Skeletal muscle tissue (tissue), 4 donors: ENCODE data around the gene CRYBA2. TPM values are rescaled to one million over a fixed set of nuclear protein-coding genes. Genes with fewer than 3 reads are reported as not detected.

Experiments used
- H3K27ac ChIP-seq: one replicate; pipeline ENCODE4 v1.7.0; 2013; ENCODE audit warnings: mild to moderate bottlenecking, low read depth, low read length, inconsistent platforms
- H3K27me3 ChIP-seq, 3 donors: one replicate each; pipeline ENCODE4 v1.7.0; 2013; ENCODE audit warnings: low read length in 3 of 3; ENCODE audit not compliant: control insufficient read depth in 3 of 3, insufficient read depth in 3 of 3
- H3K36me3 ChIP-seq, 3 donors: one replicate each; pipeline ENCODE4 v1.7.0; 2013; ENCODE audit warnings: low read length in 3 of 3; ENCODE audit not compliant: control insufficient read depth in 3 of 3, insufficient read depth in 3 of 3
- H3K4me1 ChIP-seq, 3 donors: one replicate each; pipeline ENCODE4 v1.7.0; 2013; ENCODE audit warnings: low read length in 3 of 3, mild to moderate bottlenecking in 3 of 3; ENCODE audit not compliant: control insufficient read depth in 3 of 3, insufficient read depth in 3 of 3
- H3K4me3 ChIP-seq, 3 donors: one replicate each; pipeline ENCODE4 v1.7.0; 2013; ENCODE audit warnings: low read length in 3 of 3
- H3K9ac ChIP-seq, 3 donors: one replicate each; pipeline ENCODE4 v1.7.0; 2013; ENCODE audit warnings: low read length in 3 of 3, mild to moderate bottlenecking in 3 of 3, moderate library complexity in 2 of 3, low read depth in 1 of 3
- H3K9me3 ChIP-seq, 3 donors: one replicate each; pipeline ENCODE4 v1.7.0; 2013; ENCODE audit warnings: low read length in 3 of 3; ENCODE audit not compliant: control insufficient read depth in 3 of 3
- total RNA-seq: library from RNA; depleted of rRNA; stranded (reverse); fragments of >200 nt; gene quantifications from one replicate; pipeline ENCODE4 v1.2.3, GENCODE V29; 2014
- donor health status: Osteomylitis.

CRYBA2 gene
- total RNA-seq, 1 donor from 2014 or later, result not detected

DNA sequence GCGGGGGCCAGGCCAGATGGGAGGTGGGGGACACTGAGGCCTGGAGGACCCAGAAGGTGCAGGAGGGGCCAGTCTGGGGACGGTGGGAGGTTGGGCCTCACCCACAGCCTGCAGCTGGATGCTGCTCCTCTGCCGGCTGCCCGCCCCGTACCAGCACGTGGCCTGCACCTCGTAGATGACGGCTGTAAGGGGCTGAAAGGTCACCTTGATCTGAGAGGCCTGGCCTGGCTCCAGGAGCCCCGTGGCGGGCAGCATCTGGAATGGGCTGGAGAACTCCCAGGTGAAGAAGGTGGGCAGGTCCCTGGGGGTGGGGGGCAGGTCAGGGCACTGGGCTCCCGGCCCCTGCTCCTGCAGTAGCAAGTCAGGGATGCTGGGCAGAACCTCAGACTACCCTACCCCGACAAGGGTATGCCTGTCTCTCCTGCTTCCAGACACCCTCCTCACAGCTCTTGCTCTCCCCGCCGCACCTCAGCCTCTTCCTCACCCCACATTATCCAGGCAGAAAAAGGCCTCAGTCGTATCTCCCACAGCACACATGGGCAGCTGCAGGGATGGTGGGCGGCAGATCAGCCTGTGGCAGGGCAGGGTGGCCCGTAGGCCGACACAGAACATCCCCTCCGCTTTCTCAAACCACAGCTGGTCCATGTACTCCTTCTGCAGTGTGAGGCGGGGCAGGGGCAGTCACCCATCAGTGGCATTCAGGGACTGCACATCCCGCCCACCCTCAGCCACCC is 38.0 kb upstream of the CRYBA2 start:
- H3K9me3 ChIP-seq, result no peaks in the 10 kb centered on the region
- no peaks in the 10 kb centered on the region for H3K36me3 ChIP-seq
- no peaks in the 10 kb centered on the region for H3K4me1 ChIP-seq
- no peak overlapping the region for H3K27ac ChIP-seq
- no peak overlapping the region for H3K4me3 ChIP-seq
- H3K9ac ChIP-seq, result no peak overlapping the region
- peaks cover 20 to 45% (median 36%) of the 10 kb centered on the region in 3 donors for H3K27me3 ChIP-seq

GRCh38 chr2:219030177-219030940 is 37.1 kb upstream of the CRYBA2 start:
- H3K4me3 ChIP-seq, result no peak overlapping the region
- peaks cover 17 to 42% (median 29%) of the 10 kb centered on the region in 3 donors for H3K27me3 ChIP-seq
- no peaks in the 10 kb centered on the region for H3K9me3 ChIP-seq
- no peak overlapping the region for H3K9ac ChIP-seq
- H3K36me3 ChIP-seq, result no peaks in the 10 kb centered on the region
- H3K27ac ChIP-seq, result no peak overlapping the region
- no peaks in the 10 kb centered on the region for H3K4me1 ChIP-seq

GRCh38 chr2:219029829-219030165 is 36.6 kb upstream of the CRYBA2 start:
- H3K9ac ChIP-seq, result no peak overlapping the region
- no peaks in the 10 kb centered on the region for H3K4me1 ChIP-seq
- H3K36me3 ChIP-seq, result no peaks in the 10 kb centered on the region
- peaks cover 15 to 38% (median 29%) of the 10 kb centered on the region in 3 donors for H3K27me3 ChIP-seq
- H3K4me3 ChIP-seq, result no peak overlapping the region
- no peaks in the 10 kb centered on the region for H3K9me3 ChIP-seq
- H3K27ac ChIP-seq, result no peak overlapping the region

DNA sequence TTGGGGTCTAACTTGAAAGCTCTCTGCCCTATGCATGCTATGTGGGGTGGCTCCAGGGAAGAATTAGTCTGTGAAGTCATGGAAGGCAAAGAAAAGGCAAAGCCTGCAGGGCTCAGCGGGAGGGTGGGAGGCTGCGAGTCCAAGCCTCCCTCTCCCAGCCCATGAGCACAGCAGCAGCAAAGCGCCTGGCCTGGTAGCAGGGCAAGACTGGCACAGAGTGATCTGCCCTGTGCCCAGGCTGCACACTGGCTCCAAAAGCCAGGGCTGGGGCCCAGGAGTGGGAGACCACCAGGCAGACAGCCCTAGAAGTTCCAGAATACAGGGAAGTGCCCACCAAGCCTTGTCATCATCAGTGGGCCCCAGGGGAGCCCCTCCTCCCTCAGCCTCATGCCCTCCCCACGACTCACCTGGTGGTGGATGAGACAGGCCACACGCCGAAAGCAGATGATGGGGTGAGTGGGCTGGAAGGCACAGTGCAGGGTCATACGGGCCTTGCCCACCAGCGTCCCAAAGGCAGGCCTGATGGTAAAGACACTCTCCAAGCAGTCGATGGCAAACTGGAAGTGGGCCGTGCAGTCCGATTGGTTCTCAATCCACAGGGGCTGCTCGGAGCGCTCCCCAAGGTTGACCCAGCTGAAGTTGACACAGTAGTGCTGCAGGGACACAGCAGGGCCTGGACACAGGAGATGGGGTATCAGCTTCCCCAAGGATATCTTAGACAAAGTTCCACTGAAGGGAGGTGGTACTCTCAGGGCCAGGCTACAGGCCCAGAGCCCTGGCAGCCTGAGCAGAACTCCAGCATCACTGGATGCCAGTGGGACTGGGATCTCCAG is 36.0 kb upstream of the CRYBA2 start:
- no peaks in the 10 kb centered on the region for H3K36me3 ChIP-seq
- H3K4me1 ChIP-seq, result no peaks in the 10 kb centered on the region
- H3K27me3 ChIP-seq, result peaks cover 15 to 36% (median 29%) of the 10 kb centered on the region in 3 donors
- H3K27ac ChIP-seq, result no peak overlapping the region
- no peak overlapping the region for H3K9ac ChIP-seq
- no peak overlapping the region for H3K4me3 ChIP-seq
- no peaks in the 10 kb centered on the region for H3K9me3 ChIP-seq

DNA sequence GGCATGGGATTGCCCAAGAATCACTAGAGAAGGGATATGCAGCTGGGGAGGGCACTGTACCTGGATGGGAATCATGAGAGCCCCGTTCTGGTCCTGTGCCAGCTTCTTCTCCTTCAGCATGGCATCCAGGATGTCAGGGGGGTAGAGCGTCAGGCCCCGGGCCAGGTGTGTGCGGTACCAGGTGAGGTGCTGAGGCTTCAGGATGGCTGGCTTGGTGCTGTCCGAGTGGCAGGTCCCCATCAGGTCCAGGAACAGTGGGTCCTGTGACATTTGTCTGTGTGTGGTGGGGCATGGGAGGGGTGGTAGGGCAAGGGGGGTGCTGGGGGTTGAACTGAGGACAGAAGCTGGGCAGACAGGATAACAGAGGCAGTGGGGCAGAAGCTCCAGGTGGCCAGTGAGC is 34.9 kb upstream of the CRYBA2 start:
- no peaks in the 10 kb centered on the region for H3K9me3 ChIP-seq
- no peaks in the 10 kb centered on the region for H3K4me1 ChIP-seq
- no peak overlapping the region for H3K9ac ChIP-seq
- no peaks in the 10 kb centered on the region for H3K36me3 ChIP-seq
- H3K4me3 ChIP-seq, result no peak overlapping the region
- peaks cover 15 to 46% (median 30%) of the 10 kb centered on the region in 3 donors for H3K27me3 ChIP-seq
- H3K27ac ChIP-seq, result no peak overlapping the region

GRCh38 chr2:219027511-219028055 is 34.4 kb upstream of the CRYBA2 start:
- H3K4me1 ChIP-seq, result no peaks in the 10 kb centered on the region
- no peak overlapping the region for H3K27ac ChIP-seq
- H3K9me3 ChIP-seq, result no peaks in the 10 kb centered on the region
- no peak overlapping the region for H3K4me3 ChIP-seq
- peaks cover 14 to 46% (median 32%) of the 10 kb centered on the region in 3 donors for H3K27me3 ChIP-seq
- no peak overlapping the region for H3K9ac ChIP-seq
- H3K36me3 ChIP-seq, result no peaks in the 10 kb centered on the region

DNA sequence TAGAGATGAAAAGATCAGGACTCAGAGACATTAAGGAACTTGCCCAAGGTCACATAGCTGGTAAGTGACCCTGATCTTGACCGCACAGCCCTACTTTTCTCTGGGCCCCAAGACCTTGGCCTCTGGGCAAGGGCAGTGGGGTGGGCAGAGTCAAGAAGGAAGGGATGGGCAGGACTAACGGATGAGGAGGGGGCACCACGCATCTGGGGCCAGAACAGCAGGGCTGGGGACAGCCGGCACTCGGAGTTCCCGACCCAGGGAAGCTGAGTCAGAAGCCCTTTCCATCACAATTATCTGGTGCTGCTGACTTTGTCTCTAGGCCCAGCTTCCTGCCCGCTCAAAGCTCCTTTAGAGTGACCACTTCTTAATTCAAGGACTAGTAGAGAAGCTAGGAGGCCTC is 33.7 kb upstream of the CRYBA2 start:
- Histone ChIP-seq H3K9me3 (no peaks in the 10 kb centered on the region), H3K27me3 (peaks cover 9 to 45% (median 33%) of the 10 kb centered on the region in 3 donors)

DNA sequence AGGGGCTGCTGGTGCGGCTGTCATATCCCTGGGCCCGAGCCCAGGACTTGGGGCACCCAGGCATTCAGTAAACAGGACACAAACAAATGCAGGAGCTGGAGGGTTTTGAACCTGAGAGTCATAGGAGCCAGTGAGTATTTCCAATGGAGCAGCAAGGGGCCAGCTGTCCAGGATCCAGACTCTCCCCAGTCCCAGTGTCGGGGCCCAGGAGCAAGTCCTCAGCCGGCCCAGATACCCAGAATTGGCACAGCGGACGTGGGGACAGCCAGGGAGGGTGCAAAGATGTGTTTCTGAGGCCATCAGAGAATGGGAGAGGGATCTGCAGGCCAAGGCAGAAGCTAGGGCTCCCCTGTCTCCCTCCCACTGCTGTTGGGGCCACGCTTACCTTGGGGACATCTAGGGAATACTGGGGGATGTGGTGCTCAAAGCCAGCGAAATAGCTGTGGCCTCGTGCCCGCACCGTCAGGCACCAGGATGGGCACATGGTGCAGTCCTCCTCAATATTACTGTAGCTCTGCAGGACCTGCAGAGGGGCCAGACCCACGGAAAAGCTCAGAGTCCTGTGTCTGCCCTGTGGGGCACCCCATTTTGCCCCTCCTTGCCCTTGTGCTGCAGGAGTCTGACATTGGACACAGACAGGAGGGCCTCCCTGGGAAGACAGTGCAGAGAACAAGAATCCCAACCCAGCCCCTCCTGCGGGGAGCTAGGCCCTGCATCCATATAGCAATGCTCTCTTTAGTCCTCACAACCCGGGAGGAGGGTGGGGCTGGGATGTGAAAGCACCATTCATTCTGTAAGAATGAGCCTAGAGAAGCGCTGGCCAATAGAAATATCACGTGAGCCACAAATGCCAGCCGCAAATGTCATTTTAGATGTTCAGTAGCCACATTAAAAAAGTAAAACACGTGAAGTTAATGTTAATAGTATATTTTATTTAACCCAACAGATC is 32.7 kb upstream of the CRYBA2 start:
- Histone ChIP-seq H3K27ac (no peak overlapping the region), H3K9me3 (no peaks in the 10 kb centered on the region), H3K9ac (no peak overlapping the region), H3K4me1 (no peaks in the 10 kb centered on the region), H3K27me3 (peaks cover 9 to 40% (median 33%) of the 10 kb centered on the region in 3 donors), H3K4me3 (no peak overlapping the region), H3K36me3 (no peaks in the 10 kb centered on the region)

More for the DNA sequence above, 33.7 kb upstream of the CRYBA2 start:
- no peak overlapping the region for H3K9ac ChIP-seq
- H3K4me1 ChIP-seq, result no peaks in the 10 kb centered on the region
- no peak overlapping the region for H3K4me3 ChIP-seq
- no peaks in the 10 kb centered on the region for H3K36me3 ChIP-seq
- no peak overlapping the region for H3K27ac ChIP-seq

DNA sequence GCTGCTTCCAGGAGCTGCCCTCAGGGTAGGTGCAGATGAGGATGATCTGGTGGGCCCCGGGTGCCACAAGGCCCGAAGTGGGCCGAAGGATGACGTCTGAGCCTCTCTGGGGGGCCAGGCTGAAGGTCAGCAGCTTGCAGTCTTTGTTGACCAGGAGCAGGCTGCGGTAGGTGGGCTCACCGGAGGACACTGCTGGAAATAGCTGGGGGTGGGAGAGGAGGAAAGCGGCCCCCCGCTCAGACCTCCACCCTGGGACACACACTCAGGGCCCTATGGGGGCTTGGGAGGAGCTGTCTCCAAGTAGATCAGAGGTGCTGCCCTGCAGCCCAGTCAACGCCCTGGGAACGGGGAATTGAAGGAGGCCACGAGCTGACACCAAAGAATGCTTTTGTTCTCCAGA is 30.8 kb upstream of the CRYBA2 start:
- H3K27me3 ChIP-seq, result peaks cover 0 to 32% (median 20%) of the 10 kb centered on the region in 3 donors
- no peak overlapping the region for H3K4me3 ChIP-seq
- H3K36me3 ChIP-seq, result no peaks in the 10 kb centered on the region
- no peaks in the 10 kb centered on the region for H3K9me3 ChIP-seq
- H3K27ac ChIP-seq, result no peak overlapping the region
- no peak overlapping the region for H3K9ac ChIP-seq
- no peaks in the 10 kb centered on the region for H3K4me1 ChIP-seq
